Measurements from ENCODE around the gene SOX8. TPM values are rescaled to one million over a fixed set of nuclear protein-coding genes. Genes with fewer than 3 reads are reported as not detected.

SOX8 gene
- polyA plus RNA-seq, 1 experiment, result 0.04 TPM

DNA sequence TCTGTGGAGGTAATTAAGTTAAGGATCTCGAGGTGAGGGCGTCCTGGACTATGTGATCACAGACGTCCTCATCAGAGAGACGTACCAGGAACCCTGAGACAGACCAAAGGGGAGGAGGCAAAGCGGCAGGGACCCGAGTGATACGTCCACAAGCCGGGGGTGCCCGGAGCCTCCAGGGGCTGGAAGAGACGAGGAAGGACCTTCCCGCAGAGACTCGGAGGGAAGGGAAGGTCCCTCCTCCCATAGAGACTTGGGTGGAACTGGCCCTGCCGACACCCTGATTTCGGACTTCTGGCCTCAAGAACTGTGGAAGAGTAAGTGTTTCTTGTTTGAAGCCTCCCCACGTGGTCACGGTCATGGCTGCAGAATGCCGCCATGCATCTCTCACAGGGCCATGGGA lies 41.6 kb upstream of the SOX8 start:
- Histone ChIP-seq H3K36me3 (ENCODE audit: control insufficient read depth, insufficient read depth, low read length) (no peaks in the 10 kb centered on the region; the same call in none of the 2 replicates), H3K27me3 (ENCODE audit: control insufficient read depth, insufficient read depth, low read length) (no peaks in the 10 kb centered on the region), H3K4me3 (ENCODE audit: low read depth, low read length) (no peak overlapping the region)
- no peak for DNase-seq (ENCODE audit: low read depth)
- ChIA-PET POLR2A (no interaction called here), CTCF (no interaction called here)
- TF ChIP-seq, protein P1, sequence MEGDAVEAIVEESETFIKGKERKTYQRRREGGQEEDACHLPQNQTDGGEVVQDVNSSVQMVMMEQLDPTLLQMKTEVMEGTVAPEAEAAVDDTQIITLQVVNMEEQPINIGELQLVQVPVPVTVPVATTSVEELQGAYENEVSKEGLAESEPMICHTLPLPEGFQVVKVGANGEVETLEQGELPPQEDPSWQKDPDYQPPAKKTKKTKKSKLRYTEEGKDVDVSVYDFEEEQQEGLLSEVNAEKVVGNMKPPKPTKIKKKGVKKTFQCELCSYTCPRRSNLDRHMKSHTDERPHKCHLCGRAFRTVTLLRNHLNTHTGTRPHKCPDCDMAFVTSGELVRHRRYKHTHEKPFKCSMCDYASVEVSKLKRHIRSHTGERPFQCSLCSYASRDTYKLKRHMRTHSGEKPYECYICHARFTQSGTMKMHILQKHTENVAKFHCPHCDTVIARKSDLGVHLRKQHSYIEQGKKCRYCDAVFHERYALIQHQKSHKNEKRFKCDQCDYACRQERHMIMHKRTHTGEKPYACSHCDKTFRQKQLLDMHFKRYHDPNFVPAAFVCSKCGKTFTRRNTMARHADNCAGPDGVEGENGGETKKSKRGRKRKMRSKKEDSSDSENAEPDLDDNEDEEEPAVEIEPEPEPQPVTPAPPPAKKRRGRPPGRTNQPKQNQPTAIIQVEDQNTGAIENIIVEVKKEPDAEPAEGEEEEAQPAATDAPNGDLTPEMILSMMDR (IDR thresholded peaks at IDR 0.05; ENCODE audit: insufficient read depth, low read depth, low read length), result no peak

DNA sequence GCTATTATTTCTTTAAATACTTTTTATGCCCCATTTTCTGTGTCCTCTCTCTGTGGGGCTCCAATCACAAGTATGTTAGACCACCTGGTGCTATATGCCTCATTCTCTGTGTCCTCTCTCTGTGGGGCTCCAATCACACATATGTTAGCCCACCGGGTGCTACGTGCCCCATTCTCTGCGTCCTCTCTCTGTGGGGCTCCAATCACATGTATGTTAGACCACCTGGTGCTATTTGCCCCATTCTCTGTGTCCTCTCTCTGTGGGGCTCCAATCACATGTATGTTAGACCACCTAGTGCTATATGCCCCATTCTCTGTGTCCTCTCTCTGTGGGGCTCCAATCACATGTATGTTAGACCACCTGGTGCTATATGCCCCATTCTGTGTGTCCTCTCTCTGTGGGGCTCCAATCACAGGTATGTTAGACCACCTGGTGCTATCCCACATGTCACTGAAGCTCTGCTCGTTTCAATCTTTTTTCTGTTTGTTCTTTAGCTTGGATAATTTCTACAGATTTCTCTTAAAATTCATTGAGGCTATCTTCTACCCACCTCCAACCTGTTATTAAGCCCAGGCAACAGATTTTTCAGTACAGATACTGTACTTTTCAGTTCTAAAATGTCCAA lies 39.0 kb upstream of the SOX8 start:
- no peak overlapping the region for H3K4me3 ChIP-seq (ENCODE audit: low read depth, low read length)
- ChIA-PET POLR2A (no interaction called here), CTCF (no interaction called here)
- TF ChIP-seq, protein P1 (IDR thresholded peaks at IDR 0.05; ENCODE audit: insufficient read depth, low read depth, low read length), result no peak
- no peaks in the 10 kb centered on the region for H3K27me3 ChIP-seq (ENCODE audit: control insufficient read depth, insufficient read depth, low read length)
- no peak for DNase-seq (ENCODE audit: low read depth)
- peaks cover 9% of the 10 kb centered on the region for H3K36me3 ChIP-seq (ENCODE audit: control insufficient read depth, insufficient read depth, low read length)

DNA sequence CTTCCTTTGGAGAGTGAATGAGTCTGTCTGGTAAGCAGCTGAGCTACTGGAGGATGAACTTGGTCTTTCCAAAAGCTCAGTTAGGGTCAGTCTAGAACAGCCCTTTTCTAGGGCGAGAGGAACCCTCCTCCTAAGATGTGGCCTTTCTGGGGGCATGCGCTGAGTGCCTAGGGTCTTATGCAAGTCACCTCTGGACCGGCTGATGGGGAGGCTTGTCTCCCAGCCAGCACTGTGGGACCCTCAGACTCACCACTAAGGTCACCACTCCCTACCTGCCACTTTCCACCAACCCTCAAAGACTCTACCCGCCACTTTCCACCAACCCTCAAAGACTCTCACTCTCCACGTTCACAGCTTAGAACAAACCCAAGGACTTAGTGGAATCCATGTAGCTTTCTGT lies 37.6 kb upstream of the SOX8 start:
- DNase-seq (ENCODE audit: low read depth), result no peak
- H3K36me3 ChIP-seq (ENCODE audit: control insufficient read depth, insufficient read depth, low read length), result peaks cover 9% of the 10 kb centered on the region
- CTCF ChIA-PET, result no interaction called here
- no peak overlapping the region for H3K4me3 ChIP-seq (ENCODE audit: low read depth, low read length)
- POLR2A ChIA-PET, result no interaction called here
- TF ChIP-seq, protein P1 (IDR thresholded peaks at IDR 0.05; ENCODE audit: insufficient read depth, low read depth, low read length), result no peak
- no peaks in the 10 kb centered on the region for H3K27me3 ChIP-seq (ENCODE audit: control insufficient read depth, insufficient read depth, low read length)

DNA sequence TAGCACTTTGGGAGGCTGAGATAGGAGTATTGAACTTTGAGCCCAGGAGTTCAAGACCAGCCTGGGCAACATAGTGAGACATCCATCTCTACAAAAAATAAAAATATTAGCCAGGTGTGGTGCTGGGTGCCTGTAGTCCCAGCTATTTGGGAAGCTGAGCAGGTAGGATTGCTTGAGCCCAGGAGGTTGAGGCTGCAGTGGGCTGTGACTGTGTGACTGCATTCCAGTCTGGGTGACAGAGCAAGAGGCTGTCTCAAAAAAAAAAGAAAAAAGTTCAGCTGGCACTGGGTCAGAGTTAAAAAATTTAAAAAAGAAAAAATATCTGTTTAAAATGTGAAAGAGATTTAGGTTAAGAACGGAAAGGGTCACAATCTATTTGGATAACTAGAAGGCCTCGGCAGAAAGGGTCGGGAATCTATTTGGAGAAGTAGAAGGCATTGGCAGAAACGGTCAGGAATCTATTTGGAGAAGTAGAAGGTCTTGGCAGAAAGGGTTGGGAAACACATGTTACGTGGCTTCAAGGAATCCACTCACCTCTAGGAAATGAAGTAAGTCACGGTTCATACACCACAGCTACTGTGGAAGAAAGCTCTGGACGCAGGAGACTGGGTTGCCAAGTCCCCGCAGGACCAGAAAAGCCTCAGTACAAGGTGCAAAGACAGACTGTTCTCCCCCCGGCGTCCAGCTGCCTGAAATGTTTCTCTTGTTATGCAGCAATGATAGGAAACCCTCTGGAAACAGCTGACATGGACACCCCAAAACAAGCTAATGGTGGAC lies 36.1 kb upstream of the SOX8 start:
- CTCF ChIA-PET, result no interaction called here

DNA sequence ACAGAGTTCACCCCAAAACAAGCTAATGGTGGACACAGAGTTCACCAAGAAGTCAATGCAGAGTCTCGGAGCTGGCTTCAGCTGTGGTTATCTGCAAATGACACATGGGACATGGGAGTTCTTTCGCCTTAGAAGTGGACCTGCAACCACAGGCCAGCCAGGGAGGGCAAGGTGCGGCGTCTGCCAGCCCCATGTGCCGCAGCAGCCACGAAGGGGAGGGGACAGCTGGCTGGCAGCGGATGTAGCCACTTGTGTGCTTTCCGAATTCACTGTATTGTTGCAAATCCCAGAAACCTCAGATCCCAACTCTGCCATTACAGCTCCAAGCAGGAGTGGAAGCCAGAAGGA lies 35.5 kb upstream of the SOX8 start:
- TF ChIP-seq, protein P1 (IDR thresholded peaks at IDR 0.05; ENCODE audit: insufficient read depth, low read depth, low read length), result no peak
- no peaks in the 10 kb centered on the region for H3K27me3 ChIP-seq (ENCODE audit: control insufficient read depth, insufficient read depth, low read length)
- peaks cover 9% of the 10 kb centered on the region for H3K36me3 ChIP-seq (ENCODE audit: control insufficient read depth, insufficient read depth, low read length)
- ChIA-PET CTCF (no interaction called here), POLR2A (no interaction called here)
- no peak overlapping the region for H3K4me3 ChIP-seq (ENCODE audit: low read depth, low read length)
- no peak for DNase-seq (ENCODE audit: low read depth)

More for the DNA sequence above, 36.1 kb upstream of the SOX8 start:
- Histone ChIP-seq H3K36me3 (ENCODE audit: control insufficient read depth, insufficient read depth, low read length) (peaks cover 9% of the 10 kb centered on the region), H3K27me3 (ENCODE audit: control insufficient read depth, insufficient read depth, low read length) (no peaks in the 10 kb centered on the region), H3K4me3 (ENCODE audit: low read depth, low read length) (no peak overlapping the region)
- no peak for DNase-seq (ENCODE audit: low read depth)
- POLR2A ChIA-PET, result no interaction called here
- TF ChIP-seq, protein P1 (IDR thresholded peaks at IDR 0.05; ENCODE audit: insufficient read depth, low read depth, low read length), result no peak
